GM12865 (cell line): ENCODE data around the gene CBFA2T3.

ENCODE experiments used
- DNase-seq: peaks from one replicate; pipeline ENCODE4 v3.0.0; 2010; ENCODE audit warnings: low read depth
- H3K4me3 ChIP-seq: 2 replicates; pipeline ENCODE4 v1.5.1; 2011; ENCODE audit warnings: mild to moderate bottlenecking, low read depth, low read length, control low read depth
- CTCF ChIP-seq: IDR thresholded peaks from 2 replicates; pipeline ENCODE4 v1.5.1; 2011; ENCODE audit warnings: low read length, control low read depth, low read depth, inconsistent platforms; ENCODE audit not compliant: insufficient read depth; ENCODE audit errors: missing control alignments

The CBFA2T3 gene

GRCh38 chr16:88956546-88957432 is 20.2 kb downstream of the CBFA2T3 start:
- no peak for TF ChIP-seq CTCF
- no peak overlapping the region for H3K4me3 ChIP-seq

GRCh38 chr16:88955906-88956305 is 21.1 kb downstream of the CBFA2T3 start:
- no peak overlapping the region for H3K4me3 ChIP-seq
- DNase-seq = no peak
- TF ChIP-seq CTCF = no peak

More at GRCh38 chr16:88956546-88957432, 20.2 kb downstream of the CBFA2T3 start:
- DNase-seq = no peak

- no peak overlapping the region for H3K4me3 ChIP-seq
- TF ChIP-seq CTCF = no peak
- no peak for DNase-seq
These were observed 23.9 kb downstream of the CBFA2T3 start for GRCh38 chr16:88953003-88953690.

GRCh38 chr16:88951989-88952388 is 25.0 kb downstream of the CBFA2T3 start:
- no peak for TF ChIP-seq CTCF
- no peak for DNase-seq

GRCh38 chr16:88951501-88951900 is 25.5 kb downstream of the CBFA2T3 start:
- no peak for TF ChIP-seq CTCF
- H3K4me3 ChIP-seq = no peak overlapping the region
- no peak for DNase-seq

More at GRCh38 chr16:88951989-88952388, 25.0 kb downstream of the CBFA2T3 start:
- H3K4me3 ChIP-seq = no peak overlapping the region

- TF ChIP-seq CTCF = no peak
- no peak for DNase-seq
- no peak overlapping the region for H3K4me3 ChIP-seq
These were observed 28.1 kb downstream of the CBFA2T3 start for GRCh38 chr16:88948781-88949490.
